Skeletal muscle satellite cell (primary cell): Measurements from ENCODE around the gene SLC22A23.

Experiments
- H3K27me3 ChIP-seq: 2 replicates; pipeline ENCODE4 v1.7.0; 2013; ENCODE audit warnings: low read length; ENCODE audit not compliant: control insufficient read depth, insufficient read depth
- H3K36me3 ChIP-seq: 2 replicates; pipeline ENCODE4 v1.7.0; 2013; ENCODE audit warnings: mild to moderate bottlenecking, control low read depth, low read length; ENCODE audit not compliant: insufficient read depth
- H3K4me1 ChIP-seq: 2 replicates; pipeline ENCODE4 v1.7.0; 2013; ENCODE audit warnings: low read length; ENCODE audit not compliant: control insufficient read depth, insufficient read depth
- H3K4me2 ChIP-seq: 2 replicates; pipeline ENCODE4 v1.7.0; 2013; ENCODE audit warnings: mild to moderate bottlenecking, low read length
- H3K4me3 ChIP-seq: 2 replicates; pipeline ENCODE4 v1.7.0; 2013; ENCODE audit warnings: low read length
- H3K9ac ChIP-seq: 2 replicates; pipeline ENCODE4 v1.7.0; 2013; ENCODE audit warnings: mild to moderate bottlenecking, low read depth, low read length, moderate library complexity
- H3K9me3 ChIP-seq: replicated peaks from 2 replicates; pipeline ENCODE4 v1.7.0; 2013; ENCODE audit warnings: mild to moderate bottlenecking, control low read depth, low read length

Gene SLC22A23

DNA sequence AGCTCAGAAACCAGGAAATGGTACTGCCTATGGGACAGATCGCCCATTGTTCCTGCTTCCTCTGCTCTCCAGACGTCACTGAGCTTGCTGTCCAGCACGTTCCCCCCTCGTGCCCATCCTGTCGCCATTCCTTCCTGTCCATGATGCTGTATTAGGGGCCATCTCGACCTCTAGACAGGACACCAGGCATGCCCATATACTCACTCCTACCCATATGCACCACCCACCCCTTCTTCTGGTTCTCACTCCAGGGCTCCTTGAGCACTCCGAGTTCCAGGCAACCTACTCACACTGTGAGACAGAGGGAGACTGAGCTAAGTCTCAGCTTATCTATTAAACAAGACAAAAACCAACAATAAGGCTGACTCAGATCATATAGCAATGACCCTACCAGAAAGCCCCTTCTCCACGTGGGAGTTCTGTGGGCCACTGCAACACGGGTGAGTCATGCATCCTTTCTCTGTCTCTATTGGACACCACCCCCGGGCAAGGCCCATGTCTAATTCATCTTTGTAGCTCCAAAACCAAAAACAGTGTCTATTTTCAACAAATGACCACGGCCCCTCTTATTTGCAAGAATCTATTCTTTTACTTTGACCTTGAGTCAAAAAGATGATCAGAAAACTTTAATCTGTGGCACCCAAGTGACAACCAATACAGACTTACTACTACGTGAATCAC lies 132.4 kb downstream of the SLC22A23 start:
- Histone ChIP-seq H3K9me3 (no peaks in the 10 kb centered on the region), H3K4me1 (peaks cover 35% of the 10 kb centered on the region), H3K36me3 (no peaks in the 10 kb centered on the region), H3K9ac (peak overlapping the region; percentile 14), H3K4me3 (peak overlapping the region; percentile 3), H3K27me3 (peaks cover 3% of the 10 kb centered on the region), H3K4me2 (peak overlapping the region; percentile 63)

GRCh38 chr6:3323696-3324261 lies 133.1 kb downstream of the SLC22A23 start:
- no peaks in the 10 kb centered on the region for H3K9me3 ChIP-seq
- H3K4me3 ChIP-seq = peak overlapping the region; percentile 3
- H3K36me3 ChIP-seq = no peaks in the 10 kb centered on the region
- peaks cover 33% of the 10 kb centered on the region for H3K4me1 ChIP-seq
- H3K9ac ChIP-seq = no peak overlapping the region
- H3K4me2 ChIP-seq = peak overlapping the region; percentile 63
- peaks cover 9% of the 10 kb centered on the region for H3K27me3 ChIP-seq

- Histone ChIP-seq H3K36me3 (no peaks in the 10 kb centered on the region), H3K4me1 (peaks cover 27% of the 10 kb centered on the region), H3K27me3 (peaks cover 12% of the 10 kb centered on the region), H3K9me3 (no peaks in the 10 kb centered on the region), H3K9ac (no peak overlapping the region), H3K4me2 (no peak overlapping the region), H3K4me3 (no peak overlapping the region)
These were observed 133.7 kb downstream of the SLC22A23 start for GRCh38 chr6:3323148-3323547.

GRCh38 chr6:3322366-3322890 lies 134.4 kb downstream of the SLC22A23 start:
- Histone ChIP-seq H3K4me1 (peaks cover 22% of the 10 kb centered on the region), H3K4me2 (no peak overlapping the region), H3K27me3 (peaks cover 12% of the 10 kb centered on the region), H3K9ac (no peak overlapping the region), H3K36me3 (no peaks in the 10 kb centered on the region), H3K9me3 (no peaks in the 10 kb centered on the region), H3K4me3 (no peak overlapping the region)

DNA sequence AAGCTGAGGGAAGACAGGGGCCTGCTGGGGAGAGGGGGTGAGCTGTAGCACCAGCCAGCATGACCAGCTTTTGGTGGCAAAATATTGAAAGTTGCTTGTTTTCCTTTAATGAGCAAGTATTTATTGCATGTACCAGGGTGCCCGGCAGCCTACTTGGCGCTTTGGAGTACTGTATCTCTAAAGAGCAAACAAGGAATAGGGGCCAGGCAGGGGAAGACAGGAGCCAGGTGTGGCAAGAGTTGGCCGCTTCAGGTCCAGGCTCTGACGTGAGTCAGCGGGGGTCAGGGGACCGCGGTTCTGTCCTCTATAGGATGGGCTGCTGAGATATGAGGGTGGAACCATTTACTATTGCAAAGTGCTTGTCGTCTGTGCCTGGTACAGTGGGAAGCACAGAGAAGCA lies 135.0 kb downstream of the SLC22A23 start:
- Histone ChIP-seq H3K4me3 (no peak overlapping the region), H3K27me3 (peaks cover 17% of the 10 kb centered on the region), H3K9ac (no peak overlapping the region), H3K9me3 (no peaks in the 10 kb centered on the region), H3K4me1 (peaks cover 22% of the 10 kb centered on the region), H3K36me3 (no peaks in the 10 kb centered on the region), H3K4me2 (no peak overlapping the region)

DNA sequence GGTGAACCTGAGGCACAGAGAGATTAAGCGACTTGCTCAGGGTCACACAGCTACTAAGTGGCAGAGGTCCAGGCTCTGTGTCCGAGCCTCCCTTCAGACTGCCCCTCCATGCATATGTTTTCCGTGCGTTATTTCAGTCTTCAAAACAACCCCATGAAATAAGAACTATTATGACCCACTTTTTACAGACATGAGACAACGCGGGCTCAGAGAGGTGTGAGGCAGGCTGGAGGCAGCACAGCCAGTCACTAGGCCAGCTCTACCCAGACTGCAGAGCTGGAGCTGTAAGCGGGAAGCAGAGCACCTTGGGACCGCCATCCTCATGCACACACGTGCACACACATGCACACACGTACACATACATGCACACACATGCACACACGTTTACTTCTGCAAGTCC lies 135.8 kb downstream of the SLC22A23 start:
- no peak overlapping the region for H3K4me3 ChIP-seq
- peaks cover 22% of the 10 kb centered on the region for H3K4me1 ChIP-seq
- no peaks in the 10 kb centered on the region for H3K36me3 ChIP-seq
- H3K9me3 ChIP-seq = no peaks in the 10 kb centered on the region
- peaks cover 21% of the 10 kb centered on the region for H3K27me3 ChIP-seq
- H3K9ac ChIP-seq = no peak overlapping the region
- no peak overlapping the region for H3K4me2 ChIP-seq

GRCh38 chr6:3320238-3320811 lies 136.5 kb downstream of the SLC22A23 start:
- Histone ChIP-seq H3K27me3 (peaks cover 24% of the 10 kb centered on the region), H3K36me3 (no peaks in the 10 kb centered on the region), H3K4me1 (peaks cover 18% of the 10 kb centered on the region), H3K9me3 (no peaks in the 10 kb centered on the region), H3K9ac (no peak overlapping the region), H3K4me3 (no peak overlapping the region), H3K4me2 (no peak overlapping the region)

DNA sequence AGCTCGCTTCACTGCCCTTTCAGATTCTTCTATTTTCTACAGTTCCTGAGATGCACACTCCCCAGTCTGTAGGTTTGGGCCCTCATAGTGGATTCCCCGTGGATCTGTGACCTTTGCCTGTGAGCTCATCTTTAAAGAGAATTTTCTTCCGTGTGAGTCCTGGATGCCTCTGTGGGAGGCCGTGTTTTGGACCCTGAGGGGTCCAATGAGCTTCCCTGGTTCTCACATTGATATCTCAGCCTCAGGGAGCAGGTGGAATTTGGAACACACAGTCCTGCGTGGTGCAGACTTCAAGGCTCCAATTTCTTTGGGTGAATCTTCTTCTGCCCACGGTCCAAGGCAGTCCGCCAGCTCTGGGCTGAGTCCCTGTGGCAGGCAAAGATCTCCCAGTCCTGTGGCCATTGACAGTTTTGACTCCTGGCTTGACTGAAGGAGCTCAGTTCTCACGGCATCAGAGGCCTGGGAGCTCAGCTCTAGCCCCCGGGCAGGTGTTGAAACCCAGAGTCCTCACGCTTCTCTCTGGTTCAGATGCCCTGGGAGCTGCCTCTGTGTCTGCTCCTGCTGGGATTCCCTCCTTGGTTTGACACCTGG lies 137.1 kb downstream of the SLC22A23 start:
- no peak overlapping the region for H3K4me3 ChIP-seq
- H3K27me3 ChIP-seq = peaks cover 29% of the 10 kb centered on the region
- no peak overlapping the region for H3K9ac ChIP-seq
- H3K4me1 ChIP-seq = peaks cover 11% of the 10 kb centered on the region
- H3K36me3 ChIP-seq = no peaks in the 10 kb centered on the region
- no peaks in the 10 kb centered on the region for H3K9me3 ChIP-seq
- H3K4me2 ChIP-seq = no peak overlapping the region

- Histone ChIP-seq H3K9ac (no peak overlapping the region), H3K4me1 (peaks cover 4% of the 10 kb centered on the region), H3K4me2 (no peak overlapping the region), H3K36me3 (no peaks in the 10 kb centered on the region), H3K4me3 (no peak overlapping the region), H3K27me3 (peaks cover 29% of the 10 kb centered on the region), H3K9me3 (no peaks in the 10 kb centered on the region)
These were observed 137.9 kb downstream of the SLC22A23 start for GRCh38 chr6:3318821-3319540.

DNA sequence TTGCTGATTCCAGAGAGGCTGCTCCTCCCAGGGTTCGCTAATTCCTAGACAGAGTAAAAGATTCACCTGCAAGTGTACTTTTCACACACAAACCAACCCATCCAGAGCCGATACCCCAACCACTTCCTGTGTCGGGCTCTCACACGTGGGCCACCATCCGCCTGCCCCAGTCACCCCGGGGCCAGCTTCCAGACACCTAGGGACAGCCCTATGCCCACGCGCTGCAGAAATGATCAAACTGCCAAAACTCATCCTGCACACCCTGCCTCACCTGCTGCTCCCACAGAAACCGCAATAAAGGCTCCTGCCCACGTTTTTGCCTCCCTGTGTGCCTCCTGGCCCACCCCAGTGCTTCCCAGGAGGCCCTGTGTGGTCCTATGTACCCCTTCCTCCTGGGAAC lies 138.6 kb downstream of the SLC22A23 start:
- Histone ChIP-seq H3K9me3 (no peaks in the 10 kb centered on the region), H3K4me2 (no peak overlapping the region), H3K4me1 (no peaks in the 10 kb centered on the region), H3K36me3 (no peaks in the 10 kb centered on the region), H3K27me3 (peaks cover 33% of the 10 kb centered on the region), H3K9ac (no peak overlapping the region), H3K4me3 (no peak overlapping the region)

DNA sequence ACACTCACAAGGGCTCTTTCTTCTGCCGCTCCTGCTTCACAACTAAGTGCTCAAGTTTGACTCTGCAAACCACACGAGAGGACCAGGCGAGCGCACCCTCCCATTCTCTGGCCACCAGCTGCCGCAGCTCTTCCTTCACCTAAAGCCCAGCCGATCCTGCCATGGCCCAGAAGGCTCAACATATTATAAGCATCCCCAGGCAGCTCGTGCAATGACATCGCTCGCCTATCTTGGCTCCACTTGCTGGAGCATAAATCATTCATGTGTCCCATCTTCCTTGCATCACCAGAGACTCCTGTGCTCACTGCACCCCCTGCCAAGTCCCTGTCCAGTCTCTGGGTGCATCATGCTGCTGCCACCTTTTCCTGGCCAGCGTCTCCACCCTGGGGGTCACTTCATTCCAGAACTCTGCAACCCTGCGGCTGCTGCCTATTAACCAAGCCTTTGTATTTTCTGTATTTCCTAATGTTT lies 139.1 kb downstream of the SLC22A23 start:
- no peaks in the 10 kb centered on the region for H3K36me3 ChIP-seq
- no peak overlapping the region for H3K4me2 ChIP-seq
- H3K4me1 ChIP-seq = no peaks in the 10 kb centered on the region
- no peak overlapping the region for H3K9ac ChIP-seq
- no peak overlapping the region for H3K4me3 ChIP-seq
- H3K27me3 ChIP-seq = peaks cover 34% of the 10 kb centered on the region
- H3K9me3 ChIP-seq = no peaks in the 10 kb centered on the region
